K562 (cell line): ENCODE data around the gene DCST1. TPM values are rescaled to one million over a fixed set of nuclear protein-coding genes. Genes with fewer than 3 reads are reported as not detected.

ENCODE experiments used
- ATAC-seq: fragments of 200-7000 bp; cut with Tn5 transposase; 3 replicates; pipeline ENCODE4 v1.9.1; 2020; ENCODE audit warnings: moderate library complexity
- BruUV-seq: library from RNA; stranded (reverse); fragments of 400-500 nt; replicated peaks from 2 replicates; lab custom pipeline; 2021; lab: Mats Ljungman, UMichigan
- CTCF ChIA-PET: fragments of 300-600 bp; formaldehyde crosslinking; extraction: SDS; loops from one replicate; lab custom pipeline; 2021; ENCODE audit warnings: low intra/inter-chr PET ratio; lab: Yijun Ruan, JAX
- POLR2A ChIA-PET: fragments of 300-600, 350-650 bp; sonication (Branson Sonifier 250); formaldehyde crosslinking; extraction: SDS; loops from one replicate; lab custom pipeline; 2021; ENCODE audit warnings: antibody characterized with exemption, inconsistent platforms; lab: Yijun Ruan, JAX
- DNase-seq, 4 experiments: peaks; one replicate each; pipeline versions ENCODE4 v3.0.0 to v3.0.0-alpha.2; 2011 to 2018; ENCODE audit warnings: low spot score in 3 of 4, mixed read lengths in 3 of 4; ENCODE audit errors: extremely low read depth in 1 of 4
- FAIRE-seq: peaks from 2 replicates; lab custom pipeline; 2011; peaks lifted over from hg19 to GRCh38; lab: Jason Lieb, UNC
- H2AFZ ChIP-seq: 2 replicates; pipeline ENCODE4 v1.6.0; 2011; ENCODE audit warnings: low read depth, low read length, control low read depth, inconsistent platforms
- H3K27ac ChIP-seq: fragments of 200-600 bp; 3 replicates; pipeline ENCODE4 v1.8.0; 2011; ENCODE audit warnings: low read depth, mild to moderate bottlenecking, control low read depth, inconsistent platforms, low read length, moderate library complexity, mixed read lengths; ENCODE audit errors: extremely low read depth
- H3K27me3 ChIP-seq, 2 experiments: fragments of 300-600 bp in 1 of 2; 2 replicates in 1 of 2; 3 replicates in 1 of 2; pipeline versions ENCODE4 v1.6.0 to v1.8.0; 2011; ENCODE audit warnings: inconsistent platforms in 2 of 2, low read length in 2 of 2, mild to moderate bottlenecking in 1 of 2, mixed read lengths in 1 of 2, moderate library complexity in 1 of 2; ENCODE audit not compliant: control insufficient read depth in 2 of 2, insufficient read depth in 2 of 2
- H3K36me3 ChIP-seq: fragments of 300-600 bp; 3 replicates; pipeline ENCODE4 v1.8.0; 2011; ENCODE audit warnings: mild to moderate bottlenecking, low read length, inconsistent platforms; ENCODE audit not compliant: control insufficient read depth, insufficient read depth
- H3K4me1 ChIP-seq, 2 experiments: fragments of 200-600 bp in 1 of 2; replicated peaks in 1 of 2; 2 replicates in 1 of 2; 3 replicates in 1 of 2; pipeline versions ENCODE4 v1.5.1 to v1.8.0; 2011; ENCODE audit warnings: inconsistent platforms in 2 of 2, low read length in 2 of 2, mild to moderate bottlenecking in 1 of 2, mixed read lengths in 1 of 2, moderate library complexity in 1 of 2; ENCODE audit not compliant: control insufficient read depth in 2 of 2, insufficient read depth in 2 of 2
- H3K4me2 ChIP-seq: 2 replicates; pipeline ENCODE4 v1.6.1; 2011; ENCODE audit warnings: low read length, control low read depth, inconsistent platforms, mixed read lengths; ENCODE audit not compliant: insufficient read depth
- H3K4me3 ChIP-seq: fragments of 200-600 bp; sonication (generic), shearing (Covaris generic); 2 replicates; pipeline ENCODE4 v1.5.1; 2016; ENCODE audit warnings: control low read depth, inconsistent platforms
- H3K79me2 ChIP-seq: fragments of 200-600 bp; 3 replicates; pipeline ENCODE4 v1.8.0; 2011; ENCODE audit warnings: low read length, inconsistent platforms; ENCODE audit not compliant: control insufficient read depth, insufficient read depth
- H3K9ac ChIP-seq, 2 experiments: 2 replicates each; pipeline versions ENCODE4 v1.6.0 to v1.6.1; 2011; ENCODE audit warnings: low read depth in 2 of 2, low read length in 2 of 2, control low read depth in 1 of 2, inconsistent platforms in 1 of 2, mild to moderate bottlenecking in 1 of 2, mixed read lengths in 1 of 2; ENCODE audit not compliant: insufficient read depth in 1 of 2
- H3K9me1 ChIP-seq: one replicate; pipeline ENCODE4 v1.6.0; 2011; ENCODE audit warnings: inconsistent platforms, mild to moderate bottlenecking, low read length, moderate library complexity; ENCODE audit not compliant: control insufficient read depth, insufficient read depth
- H3K9me3 ChIP-seq: replicated peaks from 2 replicates; pipeline ENCODE4 v1.5.1; 2011; ENCODE audit warnings: low read depth, low read length, inconsistent platforms; ENCODE audit not compliant: control insufficient read depth, insufficient read depth
- H4K20me1 ChIP-seq: replicated peaks from 2 replicates; pipeline ENCODE4 v1.6.1; 2011; ENCODE audit warnings: low read length, inconsistent platforms, mixed read lengths; ENCODE audit not compliant: control insufficient read depth, insufficient read depth
- DACH1 ChIP-seq: fragments of 450-650 bp; IDR thresholded peaks from 2 replicates; pipeline ENCODE4 v1.6.1; 2018; ENCODE audit not compliant: partially characterized antibody
- ELK1 ChIP-seq: sonication (generic); formaldehyde crosslinking; IDR thresholded peaks from 2 replicates; pipeline ENCODE4 v1.8.1; 2022; ENCODE audit warnings: missing genetic modification reagents
- HCFC1 ChIP-seq: IDR thresholded peaks from 2 replicates; pipeline ENCODE4 v1.6.1; 2012; ENCODE audit warnings: low read depth, low read length, improper control_type of control experiment
- HDAC6 ChIP-seq: IDR thresholded peaks from 2 replicates; pipeline ENCODE4 v1.6.1; 2012; ENCODE audit warnings: low read depth, mild to moderate bottlenecking, control low read depth, inconsistent platforms, low read length, moderate library complexity
- HOXB6 ChIP-seq: fragments of 250-450 bp; sonication (Bioruptor Pico); IDR thresholded peaks from 2 replicates; pipeline ENCODE4 v1.5.1; 2022; ENCODE audit warnings: mild to moderate bottlenecking, borderline replicate concordance
- MCM3 ChIP-seq: fragments of 450-650 bp; IDR thresholded peaks from 2 replicates; pipeline ENCODE4 v1.6.1; 2016
- NCOR1 ChIP-seq: fragments of 450-650 bp; IDR thresholded peaks from 2 replicates; pipeline ENCODE4 v1.6.1; 2016; ENCODE audit warnings: mild to moderate bottlenecking, moderate library complexity
- PYGO2 ChIP-seq: fragments of 450-650 bp; IDR thresholded peaks from 2 replicates; pipeline ENCODE4 v1.6.1; 2016; ENCODE audit warnings: mild to moderate bottlenecking, missing genetic modification characterization, moderate library complexity, missing compliant biosample characterization
- REST ChIP-seq, 2 experiments: fragments of 450-650 bp; formaldehyde crosslinking in 1 of 2; IDR thresholded peaks; 2 replicates each; pipeline versions ENCODE4 v1.4.0 to v1.6.1; 2014 to 2020; ENCODE audit warnings: mild to moderate bottlenecking in 2 of 2, borderline replicate concordance in 1 of 2, low read depth in 1 of 2
- TCF7 ChIP-seq: sonication (generic); IDR thresholded peaks from 2 replicates; pipeline ENCODE4 v1.6.1; 2016; ENCODE audit warnings: antibody characterized with exemption, borderline replicate concordance
- ZNF263 ChIP-seq: sonication (generic); formaldehyde crosslinking; IDR thresholded peaks from 2 replicates; pipeline ENCODE4 v1.8.0; 2022; ENCODE audit warnings: mild to moderate bottlenecking, missing genetic modification reagents, borderline replicate concordance
- ZNF324 ChIP-seq: fragments of 250-450 bp; sonication (Bioruptor Pico); IDR thresholded peaks from 2 replicates; pipeline ENCODE4 v1.4.0; 2020; ENCODE audit warnings: mild to moderate bottlenecking
- WGBS: fragments of 100-300 bp; shearing (Covaris generic); methylation state at CpG from one replicate; pipeline ENCODE4 v1.1.6; 2016; ENCODE audit warnings: low coverage, mixed read lengths; ENCODE audit not compliant: insufficient coverage; ENCODE audit errors: missing lambda C conversion rate; 5-methylcytosine and 5-hydroxymethylcytosine counted together
- in situ Hi-C: fragments of 300-500 bp; cut with MboI; formaldehyde crosslinking; loops from 4 replicates; pipeline ENCODE4 v1.15.0; 2018; ENCODE audit warnings: inconsistent platforms, mixed read lengths
- intact Hi-C: fragments of 100-400 bp; cut with micrococcal nuclease; formaldehyde crosslinking; loops from 2 replicates; pipeline ENCODE4 v1.14.2; 2022
- polyA plus RNA-seq, 8 experiments: library from polyadenylated mRNA; depleted of rRNA in 4 of 8; stranded (reverse) in 5 of 8; unstranded in 3 of 8; fragments of >200 nt; fragmentation: Nextera tagmentation in 2 of 8; fragmentation: Illumina TruSeq in 1 of 8; extraction: Ambion mirVana in 2 of 8; extraction: Trizol in 1 of 8; gene quantifications; 2 replicates each; pipeline versions ENCODE4 v1.2.1 to v1.2.3, GENCODE V29; 2011 to 2014; ENCODE audit warnings: inconsistent platforms in 1 of 8, missing spikeins in 1 of 8
- total RNA-seq, 7 experiments: library from RNA; depleted of rRNA in 6 of 7; stranded (reverse); fragments of >200 nt in 6 of 7; fragmentation: Illumina TruSeq in 2 of 7; extraction: Trizol in 2 of 7; gene quantifications; 2 replicates each; pipeline versions ENCODE4 v1.2.1 to v1.2.3, GENCODE V29; 2011 to 2021; ENCODE audit warnings: low replicate concordance in 1 of 7

The DCST1 gene
- total and polyA plus RNA-seq, 9 of the 15 experiments (the other 6 are each of a cell fraction or from before 2014, with no cell fraction given) = not detected

GRCh38 chr1:155092131-155092530, 58.5 kb downstream of the DCST1 start:
- peaks cover 5% of the 10 kb centered on the region for H3K9me1 ChIP-seq
- intact Hi-C loops (loop anchor here (10.0 kb wide), 1 partner anchor 503 kb away; no protein-coding TSS in a partner anchor), in situ Hi-C loops (loop anchor here (5.0 to 10.0 kb wide), 2 partner anchors 75 to 503 kb away; no protein-coding TSS in a partner anchor)
- H4K20me1 ChIP-seq = no peaks in the 10 kb centered on the region
- no peak overlapping the region for H2AFZ ChIP-seq
- no peak overlapping the region for H3K4me3 ChIP-seq
- no peak overlapping the region for H3K4me2 ChIP-seq
- WGBS = 44% methylated on average over 5 of the region's 6 CpGs
- FAIRE-seq (peak; percentile 32), ATAC-seq (peak; percentile 54), DNase-seq (peak in 2 of 4 experiments; percentile 29 to 47)
- H3K36me3 ChIP-seq = no peaks in the 10 kb centered on the region
- H3K27ac ChIP-seq = no peak overlapping the region
- ChIA-PET POLR2A (interaction anchor here (0.6 to 1.5 kb wide), 4 partner anchors 10 to 100 kb away, joined by 3 to 9 read pairs (median 4); partner anchors contain the start of gene SLC50A1), CTCF (interaction anchor here (0.7 to 2.6 kb wide), 2 partner anchors 30 to 75 kb away, joined by 3 to 59 read pairs; no protein-coding TSS in a partner anchor)
- peaks cover 0 to 3% of the 10 kb centered on the region in 2 experiments; a peak in 1 of 5 replicates for H3K27me3 ChIP-seq
- H3K4me1 ChIP-seq = peaks cover 12 to 22% of the 10 kb centered on the region in 2 experiments; a peak in 4 of 5 replicates
- H3K9me3 ChIP-seq = no peaks in the 10 kb centered on the region
- no TSS peak for BruUV-seq
- no peaks in the 10 kb centered on the region for H3K79me2 ChIP-seq
- H3K9ac ChIP-seq = no peak overlapping the region
- TF ChIP-seq HOXB6 = no peak
- TF ChIP-seq ZNF263 (CRISPR knock-in tag) = 0 out of 2 replicates have a peak, but pooled peaks have one; percentile 21
- no peak for TF ChIP-seq HCFC1
- no peak for TF ChIP-seq MCM3
- TF ChIP-seq REST (IDR thresholded peaks at IDR 0.05; ENCODE audit: borderline replicate concordance) = peak; percentile 54
- TF ChIP-seq REST (CRISPR knock-in tag; IDR thresholded peaks at IDR 0.05; ENCODE audit: low read depth) = no peak
- TF ChIP-seq DACH1 = no peak
- no peak for TF ChIP-seq ZNF324
- no peak for TF ChIP-seq TCF7
- TF ChIP-seq HDAC6 = no peak
- no peak for TF ChIP-seq ELK1
- TF ChIP-seq NCOR1 = no peak
- TF ChIP-seq PYGO2 (tag) = no peak
